HG03520 (cell line): ENCODE results near the gene MTA2.
"Not testable (repeated sequence)": the region's sequence is repeated elsewhere in the genome, so short reads cannot be mapped to it uniquely, and the experiment has no call there.

Source experiments
- ATAC-seq: cut with Tn5 transposase; IDR thresholded peaks from one replicate; pipeline ENCODE4 v1.9.1; 2021; ENCODE audit warnings: mild to moderate bottlenecking, moderate library complexity; ENCODE audit not compliant: unreplicated experiment

The MTA2 gene

GRCh38 chr11:62570903-62571302, 30.8 kb downstream of the MTA2 start:
- not testable (repeated sequence) for ATAC-seq

- ATAC-seq = no peak
These were observed 32.1 kb downstream of the MTA2 start for GRCh38 chr11:62569611-62570010.

GRCh38 chr11:62567018-62567633, 34.5 kb downstream of the MTA2 start:
- no peak for ATAC-seq

- no peak for ATAC-seq
These were observed 35.4 kb downstream of the MTA2 start for GRCh38 chr11:62566247-62566646.

- ATAC-seq = no peak
These were observed 36.4 kb downstream of the MTA2 start for GRCh38 chr11:62565100-62565802.

- not testable (repeated sequence) for ATAC-seq
These were observed 39.9 kb downstream of the MTA2 start for GRCh38 chr11:62561677-62562230.

GRCh38 chr11:62560566-62561103, 41.0 kb downstream of the MTA2 start:
- no peak for ATAC-seq

GRCh38 chr11:62559626-62560025, 42.0 kb downstream of the MTA2 start:
- ATAC-seq = not testable (repeated sequence)

GRCh38 chr11:62559204-62559603, 42.5 kb downstream of the MTA2 start:
- no peak for ATAC-seq

GRCh38 chr11:62558669-62559068, 43.0 kb downstream of the MTA2 start:
- ATAC-seq = no peak

GRCh38 chr11:62556875-62557631, 44.6 kb downstream of the MTA2 start:
- ATAC-seq = no peak

- ATAC-seq = peak; percentile 29
These were observed 45.4 kb downstream of the MTA2 start for GRCh38 chr11:62556108-62556874.

- ATAC-seq = peak; percentile 38
These were observed 46.1 kb downstream of the MTA2 start for GRCh38 chr11:62555464-62556107.

GRCh38 chr11:62554387-62555167, 47.1 kb downstream of the MTA2 start:
- ATAC-seq = no peak

- ATAC-seq = no peak
These were observed 47.8 kb downstream of the MTA2 start for GRCh38 chr11:62553839-62554361.

GRCh38 chr11:62553080-62553838, 48.4 kb downstream of the MTA2 start:
- no peak for ATAC-seq

GRCh38 chr11:62552485-62553079, 49.1 kb downstream of the MTA2 start:
- ATAC-seq = no peak

- ATAC-seq = not testable (repeated sequence)
These were observed 51.2 kb downstream of the MTA2 start for GRCh38 chr11:62550478-62550877.
